ENCODE results near the gene HSPB2. TPM values are rescaled to one million over a fixed set of nuclear protein-coding genes. Genes with fewer than 3 reads are reported as not detected.
A peak's percentile ranks its signal among the peaks of the same experiment; 100 is the strongest.

Gene HSPB2
- total and polyA plus RNA-seq, 5 donors = 38.0 to 106 (median 70.5) TPM

DNA sequence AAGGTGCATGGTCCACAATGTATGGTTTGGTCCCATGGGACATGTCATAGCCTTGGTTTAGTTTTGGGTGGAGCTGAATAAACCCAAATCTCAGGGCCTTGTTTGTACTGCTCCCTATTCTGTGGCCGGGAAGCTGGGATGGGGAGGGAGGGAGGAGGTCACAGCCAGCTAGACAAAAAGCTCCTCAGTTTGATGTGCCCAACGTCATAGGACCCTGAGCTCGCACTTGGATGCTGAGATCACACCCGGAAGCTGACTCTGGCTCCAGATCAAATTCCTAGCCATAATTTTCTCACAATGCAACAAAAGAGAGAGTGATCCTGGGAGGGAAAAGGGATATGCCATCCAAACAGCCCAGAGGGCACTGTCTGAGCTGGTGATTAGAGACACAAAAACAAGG lies 1.5 kb downstream of the HSPB2 start:
- H3K4me3 ChIP-seq (ENCODE audit: low read length) = peak overlapping the region; percentile 55
- peak; percentile 80 to 84 (median 80) for DNase-seq
- no peaks in the 10 kb centered on the region for H3K27me3 ChIP-seq (ENCODE audit: control insufficient read depth, insufficient read depth)
- no peaks in the 10 kb centered on the region for H3K9me3 ChIP-seq (ENCODE audit: control insufficient read depth, low read length)
- 16% methylated on average over 4 of the region's 4 CpGs for WGBS
- H3K4me1 ChIP-seq (ENCODE audit: control insufficient read depth, insufficient read depth, low read length) = peaks cover 4% of the 10 kb centered on the region
- H3K27ac ChIP-seq (ENCODE audit: low read length) = peak overlapping the region; percentile 100
- ATAC-seq = peak; percentile 49 to 61
- intact Hi-C loops (cut with DNase I) = loop anchor here in 1 of 4 donors (5.0 kb wide), 1 partner anchor 37 kb away; the partner anchor contains the start of genes CFAP68 and FDXACB1

DNA sequence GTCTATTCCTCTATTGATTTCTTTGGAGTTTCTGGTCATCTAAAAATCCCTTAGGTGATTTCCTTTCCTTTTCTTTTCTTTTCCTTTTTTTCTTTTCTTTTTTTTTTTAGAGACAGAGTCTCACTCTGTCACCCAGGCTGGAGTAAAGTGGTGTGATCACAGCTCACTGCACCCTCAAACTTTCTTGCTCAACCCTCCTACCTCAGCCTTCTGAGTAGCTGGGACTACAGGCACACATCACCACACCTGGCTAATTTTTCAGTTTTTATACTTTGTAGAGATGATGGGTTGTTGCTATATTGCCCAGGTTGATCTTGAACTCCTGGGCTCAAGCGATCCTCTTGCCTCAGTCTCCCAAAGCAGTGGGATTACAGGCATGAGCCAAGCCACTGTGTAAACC lies 4.2 kb downstream of the HSPB2 start:
- Histone ChIP-seq H3K9me3 (ENCODE audit: control insufficient read depth, low read length) (no peaks in the 10 kb centered on the region), H3K4me1 (ENCODE audit: control insufficient read depth, insufficient read depth, low read length) (peaks cover 4% of the 10 kb centered on the region), H3K27me3 (ENCODE audit: control insufficient read depth, insufficient read depth) (no peaks in the 10 kb centered on the region), H3K4me3 (ENCODE audit: low read length) (no peak overlapping the region), H3K27ac (ENCODE audit: low read length) (no peak overlapping the region)
- intact Hi-C loops (cut with DNase I) = no loop called here
- DNase-seq (no peak), ATAC-seq (no peak)
- WGBS = 96% methylated on average over 1 of the region's 1 CpG

DNA sequence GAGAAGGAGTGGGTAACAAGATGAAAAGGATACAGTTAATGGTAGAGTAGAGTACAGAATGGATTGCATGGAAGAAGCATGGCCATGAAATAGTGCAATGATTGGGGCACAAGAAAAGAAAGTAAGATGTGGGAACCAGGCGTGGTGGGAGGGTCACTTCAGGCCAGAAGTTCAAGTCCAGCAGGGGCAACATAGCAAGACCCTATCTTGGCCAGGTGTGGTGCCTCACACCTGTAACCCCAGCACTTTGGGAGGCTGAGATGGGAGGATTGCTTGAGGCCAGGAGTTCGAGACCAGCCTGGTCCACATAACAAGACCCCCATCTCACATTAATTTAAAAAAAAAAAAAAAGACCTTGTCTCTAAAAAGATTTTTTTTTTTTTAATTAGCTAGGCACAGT lies 4.8 kb downstream of the HSPB2 start:
- ATAC-seq (no peak), DNase-seq (no peak)
- WGBS = 94% methylated on average over 2 of the region's 2 CpGs
- Histone ChIP-seq H3K27me3 (ENCODE audit: control insufficient read depth, insufficient read depth) (no peaks in the 10 kb centered on the region), H3K27ac (ENCODE audit: low read length) (no peak overlapping the region), H3K4me3 (ENCODE audit: low read length) (no peak overlapping the region), H3K9me3 (ENCODE audit: control insufficient read depth, low read length) (no peaks in the 10 kb centered on the region), H3K4me1 (ENCODE audit: control insufficient read depth, insufficient read depth, low read length) (peaks cover 4% of the 10 kb centered on the region)
- intact Hi-C loops (cut with DNase I) = no loop called here

DNA sequence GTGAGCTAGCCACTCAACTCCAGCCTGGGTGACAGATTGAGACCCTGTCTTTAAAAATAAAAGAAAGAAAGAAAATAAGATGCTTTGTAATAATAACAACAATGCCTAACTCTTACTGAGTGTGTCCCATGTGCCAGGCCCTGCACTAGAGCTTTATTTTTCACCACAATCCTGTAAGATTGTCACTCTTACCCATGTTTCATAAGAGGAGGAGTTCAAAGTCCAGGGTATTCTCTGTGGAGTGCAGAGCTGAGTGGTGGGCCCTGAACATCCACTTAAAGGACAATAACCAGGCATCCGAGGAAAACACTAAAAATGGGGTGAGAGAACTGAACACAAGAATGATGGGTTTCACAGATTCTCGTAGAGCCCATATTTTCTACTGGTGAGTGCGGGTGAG lies 5.3 kb downstream of the HSPB2 start:
- Histone ChIP-seq H3K27me3 (ENCODE audit: control insufficient read depth, insufficient read depth) (no peaks in the 10 kb centered on the region), H3K9me3 (ENCODE audit: control insufficient read depth, low read length) (no peaks in the 10 kb centered on the region), H3K4me1 (ENCODE audit: control insufficient read depth, insufficient read depth, low read length) (peaks cover 4% of the 10 kb centered on the region), H3K27ac (ENCODE audit: low read length) (no peak overlapping the region), H3K4me3 (ENCODE audit: low read length) (no peak overlapping the region)
- DNase-seq = no peak
- 88% methylated on average over 3 of the region's 3 CpGs for WGBS
- intact Hi-C loops (cut with DNase I) = no loop called here
- no peak for ATAC-seq

DNA sequence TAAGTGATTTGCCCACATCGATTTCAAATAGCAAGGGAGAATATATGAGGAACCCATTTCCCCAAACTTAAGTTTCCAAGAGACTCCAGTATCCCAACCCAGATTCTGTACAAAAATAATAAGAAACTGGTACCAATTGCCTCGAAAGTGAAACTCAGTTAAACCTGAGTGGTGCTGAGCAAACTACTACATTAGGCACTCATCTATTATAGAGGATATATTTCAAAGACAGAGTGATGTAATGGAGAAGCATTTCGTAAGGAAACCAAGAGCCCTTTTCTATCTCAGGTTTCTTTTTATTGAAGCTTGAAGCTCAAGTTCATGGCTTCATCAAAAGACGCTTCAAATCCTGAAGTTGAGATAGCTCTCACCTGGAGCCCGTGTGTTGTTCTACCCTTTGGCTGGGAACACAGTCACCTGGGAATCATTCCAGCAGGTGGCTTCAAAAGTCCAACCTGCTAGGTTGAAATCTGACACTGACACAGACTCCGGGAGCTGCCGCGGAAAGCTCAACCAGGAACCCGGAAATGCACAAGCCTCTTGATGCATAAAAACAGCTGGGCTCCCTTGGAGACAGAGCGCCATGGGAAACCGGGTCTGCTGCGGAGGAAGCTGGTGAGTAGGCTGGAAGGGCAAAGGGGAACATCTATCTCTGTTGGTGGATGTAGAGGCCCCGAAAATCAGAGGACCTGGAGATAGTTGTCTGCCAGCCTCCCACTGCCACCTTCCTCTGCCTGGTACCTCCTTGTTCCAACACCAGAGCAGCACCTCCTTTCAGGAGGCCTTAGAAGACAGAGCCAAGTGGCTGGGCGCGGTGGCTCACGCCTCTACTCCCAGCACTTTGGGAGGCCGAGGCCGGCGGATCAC lies 6.1 kb downstream of the HSPB2 start, which contains the start of gene C11orf52:
Gene C11orf52, plus strand, starts transcription at position 524 of the 867 bp plus-strand sequence. Its CDS starts 60 bp downstream, at position 584.
- H3K27me3 ChIP-seq (ENCODE audit: control insufficient read depth, insufficient read depth) = no peaks in the 10 kb centered on the region
- intact Hi-C loops (cut with DNase I) = no loop called here
- DNase-seq = peak in 1 of 3 donors; percentile 70
- no peak within 1 kb of the TSS for H3K4me3 ChIP-seq (ENCODE audit: low read length)
- H3K27ac ChIP-seq (ENCODE audit: low read length) = peak within 1 kb of the TSS; percentile 77
- H3K4me1 ChIP-seq (ENCODE audit: control insufficient read depth, insufficient read depth, low read length) = peaks cover 4% of the 10 kb centered on the region
- ATAC-seq = peak in 1 of 2 donors; percentile 30
- H3K9me3 ChIP-seq (ENCODE audit: control insufficient read depth, low read length) = no peaks in the 10 kb centered on the region
- WGBS = 52% methylated on average over 19 of the region's 19 CpGs

DNA sequence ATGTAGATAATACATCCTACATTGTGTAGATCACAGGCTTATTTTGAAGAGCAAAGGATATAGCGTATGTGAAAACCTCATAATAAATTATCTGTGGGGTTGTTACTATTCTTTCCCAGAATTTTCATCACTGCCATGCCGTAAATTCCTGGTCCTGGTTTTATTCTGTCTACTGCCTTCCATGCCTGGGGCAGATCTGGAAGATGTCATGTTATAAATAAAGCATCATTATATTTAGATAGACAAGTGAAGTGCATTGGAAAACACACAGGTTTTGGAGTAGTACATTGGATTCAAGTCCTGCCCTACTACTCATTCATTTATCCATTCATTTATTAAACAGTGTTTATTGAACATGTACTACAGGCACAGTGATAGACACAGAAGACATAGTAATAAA lies 8.4 kb downstream of the HSPB2 start:
- 75% methylated on average over 2 of the region's 2 CpGs for WGBS
- Histone ChIP-seq H3K4me1 (ENCODE audit: control insufficient read depth, insufficient read depth, low read length) (peaks cover 9% of the 10 kb centered on the region), H3K27me3 (ENCODE audit: control insufficient read depth, insufficient read depth) (no peaks in the 10 kb centered on the region), H3K27ac (ENCODE audit: low read length) (no peak overlapping the region), H3K9me3 (ENCODE audit: control insufficient read depth, low read length) (no peaks in the 10 kb centered on the region), H3K4me3 (ENCODE audit: low read length) (no peak overlapping the region)
- ATAC-seq (no peak), DNase-seq (no peak)
- intact Hi-C loops (cut with DNase I) = loop anchor here in 1 of 4 donors (5.0 kb wide), 1 partner anchor 39 kb away; no protein-coding TSS in a partner anchor

DNA sequence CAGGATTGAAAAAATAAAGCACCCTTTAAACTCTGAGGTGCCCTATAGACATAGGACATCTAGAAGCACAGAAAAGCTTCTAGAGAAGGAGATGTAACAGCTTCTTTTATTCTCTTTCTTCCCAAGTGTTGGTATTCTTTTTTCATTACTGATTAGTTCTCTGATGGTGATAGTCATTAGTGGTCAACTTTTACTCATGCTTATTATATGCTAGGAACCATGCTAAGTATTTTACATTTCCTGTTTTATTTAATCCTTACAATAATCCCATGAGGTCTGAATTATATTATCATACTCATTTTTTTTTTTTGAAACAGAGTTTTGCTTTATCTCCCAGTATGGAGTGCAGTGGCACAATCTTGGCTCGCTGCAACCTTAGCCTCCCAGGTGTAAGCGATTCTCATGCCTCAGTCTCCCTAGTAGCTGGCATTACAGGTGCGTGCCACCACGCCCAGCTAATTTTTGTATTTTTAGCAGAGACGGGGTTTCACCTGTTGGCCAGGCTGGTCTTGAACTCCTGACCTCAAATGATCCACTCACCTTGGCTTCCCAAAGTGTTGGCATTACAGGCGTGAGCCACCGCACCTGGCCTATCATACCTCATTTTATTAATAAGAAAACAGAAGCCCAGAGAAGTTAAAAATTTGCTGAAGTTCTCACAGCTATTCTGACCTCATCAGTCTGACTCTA lies 9.2 kb downstream of the HSPB2 start:
- Histone ChIP-seq H3K27me3 (ENCODE audit: control insufficient read depth, insufficient read depth) (no peaks in the 10 kb centered on the region), H3K27ac (ENCODE audit: low read length) (no peak overlapping the region), H3K4me3 (ENCODE audit: low read length) (no peak overlapping the region), H3K9me3 (ENCODE audit: control insufficient read depth, low read length) (no peaks in the 10 kb centered on the region), H3K4me1 (ENCODE audit: control insufficient read depth, insufficient read depth, low read length) (peaks cover 14% of the 10 kb centered on the region)
- intact Hi-C loops (cut with DNase I) = loop anchor here in 1 of 4 donors (5.0 kb wide), 1 partner anchor 39 kb away; no protein-coding TSS in a partner anchor
- no peak for ATAC-seq
- WGBS = 92% methylated on average over 7 of the region's 7 CpGs
- no peak for DNase-seq

DNA sequence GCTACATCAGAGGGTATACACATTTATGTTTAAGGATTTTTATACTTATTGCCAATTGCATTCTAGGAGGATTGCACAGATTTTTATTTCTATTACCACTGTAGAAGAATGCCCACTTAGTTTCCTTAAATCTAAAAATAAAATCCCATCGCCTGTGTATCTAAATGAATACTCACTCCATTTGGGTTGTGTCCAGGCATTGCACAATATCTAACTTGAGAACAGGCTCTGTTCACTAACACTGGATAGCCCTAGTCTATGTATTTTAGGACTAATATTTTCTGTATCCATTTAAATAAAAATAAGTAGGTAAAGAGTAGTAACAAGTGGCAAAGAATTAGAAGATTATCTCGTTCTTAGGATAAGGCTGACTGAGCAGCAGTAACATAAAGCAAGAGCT lies 10.3 kb downstream of the HSPB2 start:
- H3K27me3 ChIP-seq (ENCODE audit: control insufficient read depth, insufficient read depth) = no peaks in the 10 kb centered on the region
- 5% methylated on average over 2 of the region's 2 CpGs for WGBS
- H3K9me3 ChIP-seq (ENCODE audit: control insufficient read depth, low read length) = no peaks in the 10 kb centered on the region
- peak overlapping the region; percentile 29 for H3K4me3 ChIP-seq (ENCODE audit: low read length)
- intact Hi-C loops (cut with DNase I) = loop anchor here in 1 of 4 donors (5.0 kb wide), 1 partner anchor 41 kb away; no protein-coding TSS in a partner anchor
- no peak for DNase-seq
- peak; percentile 17 to 19 for ATAC-seq
- H3K27ac ChIP-seq (ENCODE audit: low read length) = peak overlapping the region; percentile 99
- peaks cover 14% of the 10 kb centered on the region for H3K4me1 ChIP-seq (ENCODE audit: control insufficient read depth, insufficient read depth, low read length)

DNA sequence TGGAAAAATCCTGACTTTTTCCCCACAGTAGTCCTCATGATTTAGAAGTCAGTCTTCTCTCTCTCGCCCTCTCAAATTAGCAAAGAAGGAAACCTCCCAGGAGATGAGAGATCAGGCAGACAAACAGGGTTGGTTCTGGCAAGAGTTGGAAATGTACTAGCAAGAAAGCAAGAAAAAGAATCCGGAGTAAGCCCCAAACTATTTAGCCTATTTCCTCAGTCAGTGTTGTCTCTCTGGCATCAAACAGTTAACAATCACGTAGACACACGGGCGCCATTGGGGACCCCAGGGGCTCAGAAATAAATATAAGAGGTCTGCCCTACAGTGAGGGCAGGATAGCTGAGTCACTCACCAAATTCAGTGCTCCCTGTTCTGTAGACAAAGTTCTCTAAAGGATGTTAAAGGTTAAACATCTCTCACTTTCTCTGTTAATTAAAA lies 10.8 kb downstream of the HSPB2 start:
- Histone ChIP-seq H3K9me3 (ENCODE audit: control insufficient read depth, low read length) (no peaks in the 10 kb centered on the region), H3K4me1 (ENCODE audit: control insufficient read depth, insufficient read depth, low read length) (peaks cover 14% of the 10 kb centered on the region), H3K27me3 (ENCODE audit: control insufficient read depth, insufficient read depth) (no peaks in the 10 kb centered on the region), H3K27ac (ENCODE audit: low read length) (peak overlapping the region; percentile 99), H3K4me3 (ENCODE audit: low read length) (peak overlapping the region; percentile 29)
- DNase-seq (peak; percentile 61 to 81 (median 69)), ATAC-seq (peak; percentile 19 to 29)
- intact Hi-C loops (cut with DNase I) = loop anchor here in 1 of 4 donors (5.0 kb wide), 1 partner anchor 41 kb away; no protein-coding TSS in a partner anchor
- WGBS = 17% methylated on average over 5 of the region's 5 CpGs

DNA sequence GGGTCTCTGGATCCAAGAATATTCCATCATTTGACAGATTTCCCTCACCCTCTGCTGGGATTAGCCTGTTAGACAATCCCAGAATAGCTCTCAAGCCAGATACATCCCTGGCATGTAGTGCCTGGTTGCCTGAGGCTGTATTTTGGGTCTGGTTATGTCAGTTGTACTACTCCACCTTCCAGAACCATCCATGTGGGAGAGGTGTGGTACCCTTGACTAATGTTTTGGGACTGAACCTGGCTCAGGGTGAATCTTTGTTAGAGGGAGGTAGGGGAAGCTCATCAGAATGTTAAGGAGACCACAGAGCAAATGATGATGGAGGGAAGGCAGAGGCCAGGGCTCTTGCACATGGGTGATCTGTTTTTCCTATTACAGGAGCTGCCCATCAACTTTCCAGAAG lies 11.4 kb downstream of the HSPB2 start:
- Histone ChIP-seq H3K27me3 (ENCODE audit: control insufficient read depth, insufficient read depth) (no peaks in the 10 kb centered on the region), H3K27ac (ENCODE audit: low read length) (peak overlapping the region; percentile 99), H3K4me1 (ENCODE audit: control insufficient read depth, insufficient read depth, low read length) (peaks cover 11% of the 10 kb centered on the region), H3K4me3 (ENCODE audit: low read length) (no peak overlapping the region), H3K9me3 (ENCODE audit: control insufficient read depth, low read length) (no peaks in the 10 kb centered on the region)
- ATAC-seq = no peak
- intact Hi-C loops (cut with DNase I) = loop anchor here in 1 of 4 donors (5.0 kb wide), 1 partner anchor 42 kb away; no protein-coding TSS in a partner anchor
- DNase-seq = no peak

DNA sequence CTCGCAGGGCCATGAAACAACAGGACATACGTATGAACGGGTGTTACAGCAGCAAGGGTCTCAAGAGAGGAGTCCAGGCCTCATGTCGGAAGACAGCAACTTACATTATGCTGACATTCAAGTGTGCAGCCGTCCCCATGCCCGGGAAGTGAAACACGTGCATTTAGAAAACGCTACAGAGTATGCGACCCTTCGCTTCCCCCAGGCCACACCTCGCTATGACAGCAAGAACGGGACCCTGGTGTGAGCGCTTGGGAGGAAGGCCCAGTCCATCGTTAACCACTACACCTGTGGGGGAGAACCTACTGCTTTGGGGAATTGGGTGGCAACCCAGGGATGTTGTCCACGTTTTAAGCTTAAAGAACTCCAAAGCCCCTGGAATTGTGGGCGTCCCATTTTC lies 13.4 kb downstream of the HSPB2 start:
- DNase-seq (no peak), ATAC-seq (no peak)
- H3K27me3 ChIP-seq (ENCODE audit: control insufficient read depth, insufficient read depth) = no peaks in the 10 kb centered on the region
- H3K9me3 ChIP-seq (ENCODE audit: control insufficient read depth, low read length) = no peaks in the 10 kb centered on the region
- WGBS = 92% methylated on average over 16 of the region's 16 CpGs
- peaks cover 10% of the 10 kb centered on the region for H3K4me1 ChIP-seq (ENCODE audit: control insufficient read depth, insufficient read depth, low read length)
- no peak overlapping the region for H3K27ac ChIP-seq (ENCODE audit: low read length)
- intact Hi-C loops (cut with DNase I) = no loop called here
- H3K4me3 ChIP-seq (ENCODE audit: low read length) = no peak overlapping the region
